ENCODE data around the gene HAPLN1.
"Not testable (repeated sequence)": the region's sequence is repeated elsewhere in the genome, so short reads cannot be mapped to it uniquely, and the experiment has no call there.

Gene HAPLN1

DNA sequence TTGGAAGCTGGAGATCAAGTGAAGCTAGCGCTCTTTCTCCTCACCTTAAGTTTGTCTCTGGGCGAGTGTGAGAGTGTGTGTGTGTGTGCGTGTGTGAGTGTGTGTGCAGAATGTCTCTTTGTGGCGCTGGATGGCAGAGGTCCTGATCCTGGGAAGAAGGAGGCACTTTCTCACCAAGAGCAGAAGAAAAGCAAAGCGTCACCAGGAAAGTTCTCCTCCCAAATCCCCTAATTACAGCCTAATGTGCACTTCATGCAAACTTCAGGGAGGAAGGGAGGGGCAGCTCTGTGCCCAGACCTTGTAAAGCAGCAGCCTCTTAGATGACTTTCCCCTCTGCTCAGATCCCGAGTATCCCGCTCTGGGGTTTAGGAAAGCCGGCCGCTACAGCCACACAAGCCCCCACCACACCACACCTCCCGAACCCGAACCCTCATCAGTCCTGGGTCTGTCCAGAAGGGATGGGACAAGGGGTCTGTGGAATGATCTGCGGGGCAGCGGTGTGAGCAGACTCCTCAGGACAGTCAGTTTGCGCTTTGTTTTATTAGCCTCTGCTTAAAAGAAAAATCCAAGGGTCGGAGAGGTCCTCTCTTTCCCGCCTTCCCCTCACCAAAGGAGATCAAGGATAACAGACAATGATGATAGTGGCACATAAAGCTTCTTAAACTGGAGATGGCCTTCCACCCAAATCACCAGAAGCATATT is at the start of gene HAPLN1:
Gene HAPLN1, minus strand, starts transcription at position 20 of the 702 bp plus-strand sequence. CDS start 47,332 bp downstream, outside the sequence.
- no peak for DNase-seq (ENCODE audit: low read depth, low spot score)

DNA sequence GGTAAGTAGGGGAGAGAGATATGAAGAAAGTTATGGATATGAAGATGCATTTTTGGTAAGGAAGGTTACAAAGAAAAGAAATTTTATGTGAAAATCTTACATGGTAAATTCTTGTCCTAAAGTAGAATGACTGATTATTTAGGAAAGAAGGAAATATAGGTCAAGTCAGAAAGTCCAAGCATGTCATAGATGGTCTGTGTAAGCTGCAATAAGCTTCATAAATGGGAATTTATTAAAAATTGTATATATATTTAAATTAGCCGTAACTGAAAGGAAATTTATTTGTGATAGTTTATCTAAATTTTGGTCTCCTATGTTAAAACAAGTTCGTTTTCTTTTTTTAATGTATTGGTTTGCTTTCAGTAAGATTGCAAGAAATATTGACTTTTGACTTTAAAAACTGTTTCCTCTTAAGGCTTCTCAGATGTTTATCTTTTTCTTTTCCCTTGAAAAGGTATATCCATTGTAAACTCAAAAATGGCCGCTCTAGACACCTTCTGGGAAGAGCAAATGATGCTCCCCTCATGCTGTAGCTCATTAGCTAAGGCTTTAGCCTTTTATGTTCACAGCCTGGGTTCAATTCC is 46.8 kb upstream of the HAPLN1 start:
- DNase-seq (ENCODE audit: low read depth, low spot score): no peak

DNA sequence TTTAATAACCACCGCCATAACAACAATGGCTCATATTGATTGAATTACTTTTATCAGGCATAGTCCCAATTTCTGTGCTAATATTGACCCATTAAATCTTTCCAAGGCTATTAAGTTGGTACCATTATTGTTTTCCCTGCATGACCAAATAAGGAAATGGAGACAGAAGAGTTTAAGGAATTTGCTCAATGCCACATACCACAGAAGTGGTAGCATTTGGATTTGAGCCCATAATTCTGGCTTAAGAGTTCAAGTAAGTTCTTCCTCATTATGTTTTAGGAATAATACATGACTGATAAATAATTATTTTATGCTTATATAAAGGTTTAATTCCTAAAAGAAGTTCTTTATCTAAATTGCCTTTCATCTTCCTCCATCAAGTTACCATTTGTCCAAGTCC is 43.4 kb upstream of the HAPLN1 start:
- DNase-seq (ENCODE audit: low read depth, low spot score): no peak

- no peak for DNase-seq (ENCODE audit: low read depth, low spot score)
Measured at GRCh38 chr5:83760579-83760978, 39.9 kb upstream of the HAPLN1 start.

DNA sequence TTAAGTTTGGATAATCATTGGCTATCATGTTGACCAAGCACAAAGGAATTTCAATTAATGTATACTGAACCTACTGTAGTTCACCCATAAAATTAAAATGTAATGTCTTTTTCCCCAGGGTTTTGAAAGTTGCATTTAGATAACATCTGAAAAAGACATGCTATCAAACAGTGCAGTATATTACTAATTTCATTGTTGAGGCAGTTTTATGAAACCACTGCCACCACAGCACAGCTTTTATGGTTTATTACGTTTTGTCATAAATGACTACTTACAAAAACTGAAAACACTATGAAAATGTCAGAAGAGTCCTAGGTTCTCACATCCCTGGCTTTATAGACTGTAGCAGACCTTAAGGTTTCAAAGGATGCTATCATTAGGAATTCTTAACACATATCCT is 32.0 kb upstream of the HAPLN1 start:
- DNase-seq (ENCODE audit: low read depth, low spot score): no peak

DNA sequence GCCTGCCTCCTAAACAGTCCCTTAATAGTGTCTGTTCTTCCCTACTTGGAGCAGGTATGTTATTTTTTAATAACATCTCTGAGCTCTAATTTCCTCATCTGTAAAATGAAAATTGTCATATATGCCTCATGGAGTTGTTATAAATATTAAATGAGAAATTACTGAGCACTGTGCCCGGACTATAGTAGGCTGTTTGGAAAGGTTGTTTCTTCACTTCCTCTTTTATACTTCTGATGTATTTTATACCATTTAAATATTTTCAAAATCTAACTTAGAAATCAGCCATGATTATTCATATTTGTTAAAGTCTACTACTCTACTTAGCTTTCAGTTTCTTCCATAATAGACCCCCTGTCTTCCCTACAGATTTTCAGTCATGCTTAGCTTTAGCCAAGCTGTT is 30.5 kb upstream of the HAPLN1 start:
- DNase-seq (ENCODE audit: low read depth, low spot score): no peak

GRCh38 chr5:83750749-83751148 is 30.1 kb upstream of the HAPLN1 start:
- DNase-seq (ENCODE audit: low read depth, low spot score): no peak

GRCh38 chr5:83745816-83746215 is 25.2 kb upstream of the HAPLN1 start:
- DNase-seq (ENCODE audit: low read depth, low spot score): no peak

- no peak for DNase-seq (ENCODE audit: low read depth, low spot score)
Measured at GRCh38 chr5:83744821-83745220, 24.2 kb upstream of the HAPLN1 start.

DNA sequence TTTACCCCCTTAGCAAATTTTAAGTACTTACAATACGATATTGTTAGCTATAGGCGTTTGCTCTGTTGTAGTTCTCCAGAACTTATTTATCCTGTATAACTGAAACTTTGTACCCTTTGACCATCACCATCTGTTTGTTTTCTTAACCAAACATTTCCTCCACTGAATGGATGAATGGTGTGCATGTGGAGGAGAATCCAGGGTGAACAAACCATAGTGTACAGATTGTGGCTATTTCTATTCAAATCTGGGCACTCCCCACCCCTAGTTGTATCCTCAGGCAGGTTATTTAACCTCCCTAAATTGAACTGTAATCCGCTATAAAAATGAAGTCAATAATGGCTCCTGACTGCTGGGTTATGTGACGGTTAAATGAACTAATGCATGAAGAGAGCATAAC is 21.4 kb upstream of the HAPLN1 start:
- DNase-seq (ENCODE audit: low read depth, low spot score): no peak

DNA sequence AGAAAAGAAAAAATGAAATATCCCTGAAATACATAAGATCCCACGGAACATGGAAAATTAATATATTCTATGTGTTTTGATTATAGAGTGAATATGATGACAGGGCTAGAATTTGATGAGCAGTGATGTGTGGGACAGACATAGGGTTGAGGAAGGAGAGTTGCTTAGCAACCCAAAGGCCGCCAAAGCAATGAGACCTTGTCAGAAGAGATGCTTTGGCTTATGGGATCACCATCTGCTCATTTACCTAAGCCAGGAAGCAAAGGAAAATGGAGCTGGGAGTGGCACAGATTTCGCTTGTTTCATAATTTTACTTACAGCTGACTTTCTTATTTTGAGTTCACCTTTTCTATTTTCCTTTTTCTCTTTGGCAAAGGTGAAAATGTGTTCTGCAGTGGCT is 20.9 kb upstream of the HAPLN1 start:
- DNase-seq (ENCODE audit: low read depth, low spot score): no peak

DNA sequence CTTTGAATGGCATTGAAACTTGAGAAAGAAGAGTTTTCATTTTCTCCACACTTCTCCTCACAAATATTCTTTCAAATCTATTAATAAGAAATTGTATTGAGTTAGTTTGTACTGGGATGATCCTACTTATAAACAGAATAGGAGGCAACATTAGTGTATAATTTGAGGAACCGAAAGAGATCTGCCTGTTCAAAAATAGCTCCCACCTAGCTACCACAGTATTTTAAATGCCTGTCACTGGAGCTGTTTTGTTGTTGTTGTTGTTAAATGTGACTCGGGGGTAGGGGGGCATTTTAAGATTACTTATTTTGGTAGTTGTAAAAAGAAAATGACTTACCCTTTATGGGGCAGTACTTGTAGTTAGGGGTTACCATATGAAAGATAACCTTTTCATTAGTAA is 20.1 kb upstream of the HAPLN1 start:
- DNase-seq (ENCODE audit: low read depth, low spot score): no peak

- DNase-seq (ENCODE audit: low read depth, low spot score): not testable (repeated sequence)
Measured at GRCh38 chr5:83736169-83736568, 15.5 kb upstream of the HAPLN1 start.

GRCh38 chr5:83735058-83735457 is 14.4 kb upstream of the HAPLN1 start:
- DNase-seq (ENCODE audit: low read depth, low spot score): not testable (repeated sequence)

GRCh38 chr5:83731638-83732037 is 11.0 kb upstream of the HAPLN1 start:
- DNase-seq (ENCODE audit: low read depth, low spot score): no peak

DNA sequence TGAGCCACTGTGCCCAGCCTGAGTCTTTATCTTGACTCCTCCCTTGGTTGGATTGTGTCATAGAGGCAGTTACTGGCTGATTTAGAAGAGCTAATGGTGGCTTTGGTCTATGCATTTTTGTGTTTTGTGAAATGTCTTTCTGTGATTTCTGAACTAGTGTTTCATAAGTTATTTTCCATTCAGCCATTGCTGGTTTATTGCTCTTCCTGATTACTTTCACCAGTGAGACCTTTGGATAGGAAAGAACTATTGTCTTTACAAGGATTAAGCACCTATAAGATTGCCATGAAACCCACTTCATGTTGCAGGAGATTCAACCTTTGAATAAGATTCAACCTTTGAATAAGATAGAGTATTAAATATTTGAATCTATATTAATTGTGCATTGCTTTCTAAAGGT is 8.7 kb upstream of the HAPLN1 start:
- DNase-seq (ENCODE audit: low read depth, low spot score): no peak

- no peak for DNase-seq (ENCODE audit: low read depth, low spot score)
Measured at GRCh38 chr5:83726912-83727311, 6.3 kb upstream of the HAPLN1 start.

GRCh38 chr5:83724935-83725334 is 4.3 kb upstream of the HAPLN1 start:
- DNase-seq (ENCODE audit: low read depth, low spot score): no peak

GRCh38 chr5:83724001-83724400 is 3.3 kb upstream of the HAPLN1 start:
- DNase-seq (ENCODE audit: low read depth, low spot score): no peak

GRCh38 chr5:83723031-83723430 is 2.4 kb upstream of the HAPLN1 start:
- DNase-seq (ENCODE audit: low read depth, low spot score): no peak

- DNase-seq (ENCODE audit: low read depth, low spot score): no peak
Measured at GRCh38 chr5:83721953-83722901, 1.6 kb upstream of the HAPLN1 start.

DNA sequence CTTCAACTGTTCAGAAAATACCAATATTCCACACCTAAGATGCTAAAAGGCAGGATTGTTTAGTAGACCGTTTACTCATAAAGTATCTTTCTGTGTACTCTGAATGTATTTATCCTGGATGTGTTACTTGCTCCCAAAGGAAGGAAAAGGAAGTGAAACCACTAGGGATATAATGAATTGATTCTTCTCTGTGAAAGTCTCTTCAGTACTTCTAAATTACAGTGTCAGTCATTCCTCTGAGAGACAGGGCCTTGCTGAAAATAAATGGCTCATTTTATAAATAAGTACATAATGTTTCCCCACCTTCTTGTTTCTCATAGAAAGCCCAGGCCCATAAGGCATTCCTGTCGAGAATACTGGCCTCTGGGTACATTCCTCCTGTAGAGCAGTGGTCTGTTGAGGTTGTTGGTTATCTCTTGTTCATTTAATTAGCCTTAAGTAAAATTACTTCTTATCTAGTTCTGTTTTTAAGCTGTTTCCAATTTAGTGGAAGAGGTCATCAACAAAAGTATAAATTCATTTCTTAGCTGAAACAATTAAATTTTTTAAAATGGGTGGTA is 1.6 kb downstream of the HAPLN1 start:
- no peak for DNase-seq (ENCODE audit: low read depth, low spot score)

All from iPS DF 19.7 (cell line).